ENCODE data around the gene CC2D1A.

The CC2D1A gene

GRCh38 chr19:13870873-13871272 is 35.1 kb upstream of the CC2D1A start:
- H3K9me3 Mint-ChIP-seq (ENCODE audit: low read depth) = no peaks in the 10 kb centered on the region
- no peak overlapping the region for H3K4me3 Mint-ChIP-seq
- peaks cover 20% of the 10 kb centered on the region for H3K4me1 Mint-ChIP-seq (ENCODE audit: low read depth)
- no peak overlapping the region for H3K27ac Mint-ChIP-seq
- peaks cover 8% of the 10 kb centered on the region for H3K27me3 Mint-ChIP-seq
- H3K36me3 Mint-ChIP-seq = no peaks in the 10 kb centered on the region

- no peaks in the 10 kb centered on the region for H3K36me3 Mint-ChIP-seq
- H3K27ac Mint-ChIP-seq = no peak overlapping the region
- peak overlapping the region; percentile 78 for H3K4me3 Mint-ChIP-seq
- H3K9me3 Mint-ChIP-seq (ENCODE audit: low read depth) = no peaks in the 10 kb centered on the region
- H3K27me3 Mint-ChIP-seq = peaks cover 3% of the 10 kb centered on the region
- peaks cover 14% of the 10 kb centered on the region for H3K4me1 Mint-ChIP-seq (ENCODE audit: low read depth)
Measured at GRCh38 chr19:13872339-13872694, 33.7 kb upstream of the CC2D1A start.

DNA sequence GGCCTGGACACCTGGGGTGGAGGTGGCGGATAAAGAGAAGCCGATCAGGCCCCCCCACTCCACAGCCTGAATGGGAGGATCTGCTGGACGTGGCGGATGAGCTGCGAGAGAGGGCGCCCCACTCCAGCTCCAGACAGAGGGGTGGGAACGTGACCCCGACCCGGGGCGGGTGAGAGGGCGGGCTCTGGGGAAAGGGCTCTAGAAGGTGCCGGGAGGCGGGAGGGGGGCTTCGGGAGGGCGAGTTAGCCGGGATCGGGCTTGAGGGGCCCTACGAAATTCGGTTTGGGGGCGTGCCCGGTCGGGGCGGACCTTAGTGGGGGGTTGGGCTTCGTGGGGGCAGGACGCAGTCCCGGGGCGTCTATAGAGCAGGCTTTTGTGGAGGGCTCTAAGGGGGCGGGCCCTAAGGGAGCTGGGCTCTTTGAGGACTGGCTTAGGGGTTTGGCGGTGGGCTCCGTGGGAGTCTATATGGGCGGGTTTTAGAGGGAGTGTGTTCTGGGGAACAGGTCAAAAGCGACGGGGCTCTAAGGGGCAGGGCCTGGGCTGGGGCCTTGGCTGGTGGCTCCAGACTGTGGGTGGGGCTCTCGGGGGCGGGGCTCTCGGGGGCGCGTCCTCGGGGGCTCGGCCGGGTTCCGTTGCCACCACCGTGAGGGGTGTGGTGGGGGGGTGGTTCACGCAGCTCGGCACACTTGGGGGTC is 33.2 kb upstream of the CC2D1A start:
- Mint-ChIP-seq H3K27me3 (no peaks in the 10 kb centered on the region), H3K4me3 (peak overlapping the region; percentile 78), H3K36me3 (no peaks in the 10 kb centered on the region), H3K27ac (no peak overlapping the region), H3K9me3 (ENCODE audit: low read depth) (no peaks in the 10 kb centered on the region), H3K4me1 (ENCODE audit: low read depth) (peaks cover 14% of the 10 kb centered on the region)

DNA sequence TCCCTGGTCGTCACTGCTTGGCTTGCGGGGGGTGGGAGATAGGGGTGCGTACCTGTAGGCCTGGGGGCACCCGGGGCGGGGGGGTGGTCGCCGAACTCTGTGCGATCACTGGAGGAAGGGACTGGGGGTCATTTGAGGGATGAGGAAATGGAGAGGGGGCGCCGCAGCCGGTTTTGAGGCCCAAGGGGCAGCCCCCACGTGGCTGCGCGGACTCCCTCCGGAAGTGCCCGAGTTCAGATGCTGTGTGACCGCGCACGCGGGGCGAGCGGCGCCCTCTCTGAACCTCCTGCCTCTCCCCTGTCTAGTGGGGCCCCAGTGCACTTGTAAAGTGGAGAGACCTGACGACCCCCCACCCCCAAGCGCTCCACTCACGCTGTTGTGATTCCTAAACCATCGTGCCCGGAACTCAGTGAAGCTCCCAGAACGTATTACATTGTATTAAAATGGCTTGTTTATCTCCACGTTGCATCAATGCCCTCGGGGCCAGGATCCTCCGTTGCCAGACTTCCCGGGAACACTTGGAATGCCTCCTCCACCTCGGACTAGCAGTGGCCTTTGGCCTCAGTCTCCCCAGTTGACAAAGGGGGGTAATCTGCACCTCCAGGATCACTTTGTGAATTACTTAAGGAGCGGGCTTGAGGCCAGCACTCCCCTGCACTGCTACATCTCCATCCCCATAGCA is 32.0 kb upstream of the CC2D1A start:
- Mint-ChIP-seq H3K4me1 (ENCODE audit: low read depth) (peaks cover 10% of the 10 kb centered on the region), H3K27ac (no peak overlapping the region), H3K27me3 (no peaks in the 10 kb centered on the region), H3K36me3 (no peaks in the 10 kb centered on the region), H3K9me3 (ENCODE audit: low read depth) (no peaks in the 10 kb centered on the region), H3K4me3 (no peak overlapping the region)

DNA sequence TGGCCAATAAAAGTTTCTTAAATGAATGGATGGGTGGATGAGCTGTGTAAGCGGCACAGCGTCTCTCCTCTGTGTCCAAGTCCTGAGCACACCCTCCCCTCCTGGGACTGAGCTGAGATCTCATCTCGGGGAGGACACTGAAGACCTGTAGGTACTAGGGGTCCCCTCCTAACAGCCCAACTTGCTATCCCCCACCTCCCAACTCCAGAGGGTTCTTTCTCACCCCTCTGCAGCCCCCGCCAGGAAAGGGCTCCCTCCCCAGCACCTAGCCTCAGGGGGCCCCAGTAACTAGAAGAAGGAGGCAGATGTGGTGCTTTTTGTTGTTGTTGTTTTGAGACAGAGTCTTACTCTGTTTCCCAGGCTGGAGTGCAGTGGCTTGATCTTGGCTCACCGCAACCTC is 30.2 kb upstream of the CC2D1A start:
- Mint-ChIP-seq H3K27me3 (no peaks in the 10 kb centered on the region), H3K27ac (no peak overlapping the region), H3K36me3 (no peaks in the 10 kb centered on the region), H3K4me1 (ENCODE audit: low read depth) (peaks cover 17% of the 10 kb centered on the region), H3K4me3 (no peak overlapping the region), H3K9me3 (ENCODE audit: low read depth) (no peaks in the 10 kb centered on the region)

GRCh38 chr19:13876834-13877233 is 29.2 kb upstream of the CC2D1A start, which contains the start of gene NANOS3:
Gene NANOS3, plus strand, starts transcription at chr19:13877134. Its CDS starts 115 bp downstream, at chr19:13877249.
- H3K4me1 Mint-ChIP-seq (ENCODE audit: low read depth) = peaks cover 27% of the 10 kb centered on the region
- no peak within 1 kb of the TSS for H3K27ac Mint-ChIP-seq
- H3K9me3 Mint-ChIP-seq (ENCODE audit: low read depth) = no peaks in the 10 kb centered on the region
- no peak within 1 kb of the TSS for H3K4me3 Mint-ChIP-seq
- H3K36me3 Mint-ChIP-seq = no peaks in the 10 kb centered on the region
- no peaks in the 10 kb centered on the region for H3K27me3 Mint-ChIP-seq

- H3K9me3 Mint-ChIP-seq (ENCODE audit: low read depth) = no peaks in the 10 kb centered on the region
- H3K27me3 Mint-ChIP-seq = no peaks in the 10 kb centered on the region
- no peak overlapping the region for H3K27ac Mint-ChIP-seq
- H3K4me3 Mint-ChIP-seq = no peak overlapping the region
- no peaks in the 10 kb centered on the region for H3K36me3 Mint-ChIP-seq
- H3K4me1 Mint-ChIP-seq (ENCODE audit: low read depth) = peaks cover 31% of the 10 kb centered on the region
Measured at GRCh38 chr19:13877303-13877702, 28.7 kb upstream of the CC2D1A start.

DNA sequence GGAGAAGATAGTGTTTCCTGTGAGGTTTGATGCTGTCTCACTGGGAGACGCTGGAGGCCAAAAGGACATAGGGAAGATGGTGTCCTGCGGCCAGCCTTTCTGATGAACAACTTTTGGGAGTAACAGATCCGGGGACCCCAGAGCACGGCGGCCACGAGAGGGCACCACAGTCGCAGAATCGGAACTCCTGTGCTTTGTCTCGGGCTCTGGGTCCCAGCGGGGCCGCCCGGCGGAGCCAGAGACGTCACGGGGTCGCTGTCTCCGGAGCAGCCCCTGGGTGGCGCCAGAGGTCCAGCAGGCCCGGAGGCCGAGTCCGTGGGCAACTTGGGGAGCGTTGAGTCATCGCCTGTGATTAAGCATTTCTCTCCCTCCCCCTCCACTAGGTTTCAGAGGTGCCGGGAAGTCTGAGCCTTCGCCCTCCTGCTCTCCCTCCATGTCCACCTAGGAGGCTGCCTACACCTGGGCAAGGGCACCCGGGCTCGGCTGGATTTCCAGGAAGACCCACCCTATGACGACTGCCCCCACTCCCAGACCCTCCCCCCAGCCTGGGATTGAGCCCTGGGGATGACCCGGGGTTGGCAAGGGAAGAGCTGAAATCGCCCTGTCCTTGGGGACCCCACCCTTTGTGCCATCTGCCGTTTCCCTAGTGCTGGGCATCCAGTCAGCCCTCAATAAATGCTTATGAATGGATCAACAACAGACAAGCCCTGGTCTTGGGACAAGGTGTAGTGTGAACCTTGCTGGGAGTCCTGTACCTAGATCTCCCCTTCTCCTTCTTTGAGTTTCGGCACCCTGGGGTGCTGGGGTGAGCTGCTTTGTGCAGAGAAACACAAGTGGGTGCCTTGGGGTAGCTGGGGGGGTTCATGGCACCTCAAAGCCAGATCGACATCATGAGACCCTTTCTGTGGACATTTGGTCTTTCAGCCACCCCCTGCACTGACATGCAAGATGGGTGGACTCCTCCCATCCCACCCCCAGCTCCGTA is 25.6 kb upstream of the CC2D1A start:
- H3K27ac Mint-ChIP-seq = peak overlapping the region; percentile 61
- no peaks in the 10 kb centered on the region for H3K27me3 Mint-ChIP-seq
- peak overlapping the region; percentile 66 for H3K4me3 Mint-ChIP-seq

GRCh38 chr19:13881251-13881691 is 24.7 kb upstream of the CC2D1A start:
- H3K4me3 Mint-ChIP-seq = peak overlapping the region; percentile 66
- H3K36me3 Mint-ChIP-seq = no peaks in the 10 kb centered on the region
- H3K4me1 Mint-ChIP-seq (ENCODE audit: low read depth) = peaks cover 36% of the 10 kb centered on the region
- no peaks in the 10 kb centered on the region for H3K9me3 Mint-ChIP-seq (ENCODE audit: low read depth)
- no peaks in the 10 kb centered on the region for H3K27me3 Mint-ChIP-seq
- H3K27ac Mint-ChIP-seq = peak overlapping the region; percentile 61

More for the DNA sequence above, 25.6 kb upstream of the CC2D1A start:
- peaks cover 35% of the 10 kb centered on the region for H3K4me1 Mint-ChIP-seq (ENCODE audit: low read depth)
- no peaks in the 10 kb centered on the region for H3K9me3 Mint-ChIP-seq (ENCODE audit: low read depth)
- no peaks in the 10 kb centered on the region for H3K36me3 Mint-ChIP-seq

- Mint-ChIP-seq H3K27ac (peak overlapping the region; percentile 58), H3K4me3 (peak overlapping the region; percentile 66), H3K4me1 (ENCODE audit: low read depth) (peaks cover 37% of the 10 kb centered on the region), H3K9me3 (ENCODE audit: low read depth) (no peaks in the 10 kb centered on the region), H3K27me3 (no peaks in the 10 kb centered on the region), H3K36me3 (no peaks in the 10 kb centered on the region)
Measured at GRCh38 chr19:13881692-13882418, 24.1 kb upstream of the CC2D1A start.

GRCh38 chr19:13882419-13882795 is 23.6 kb upstream of the CC2D1A start:
- H3K4me3 Mint-ChIP-seq = peak overlapping the region; percentile 40
- peak overlapping the region; percentile 58 for H3K27ac Mint-ChIP-seq
- no peaks in the 10 kb centered on the region for H3K9me3 Mint-ChIP-seq (ENCODE audit: low read depth)

DNA sequence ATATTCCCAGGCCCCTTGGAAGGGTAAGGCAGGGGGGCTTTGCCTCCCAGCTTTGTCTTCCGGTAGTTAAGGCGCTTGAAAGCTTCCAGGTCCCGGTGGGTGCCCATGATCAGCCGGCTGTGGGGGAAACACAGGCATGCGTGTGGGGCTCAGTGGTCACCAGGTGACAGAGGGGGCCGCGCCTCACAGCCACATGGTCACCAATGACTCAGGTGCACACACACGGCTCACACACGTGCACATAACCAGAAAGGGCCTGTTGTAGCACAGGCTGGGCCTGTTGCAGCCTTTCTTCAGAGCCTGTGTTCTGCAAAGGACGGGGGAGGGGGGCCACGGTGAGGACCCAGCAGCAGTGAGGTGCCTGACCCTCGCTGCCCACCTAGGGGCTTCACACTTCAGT is 23.2 kb upstream of the CC2D1A start:
- H3K4me1 Mint-ChIP-seq (ENCODE audit: low read depth) = peaks cover 37% of the 10 kb centered on the region
- H3K27me3 Mint-ChIP-seq = no peaks in the 10 kb centered on the region
- H3K9me3 Mint-ChIP-seq (ENCODE audit: low read depth) = no peaks in the 10 kb centered on the region
- no peaks in the 10 kb centered on the region for H3K36me3 Mint-ChIP-seq
- no peak overlapping the region for H3K4me3 Mint-ChIP-seq
- peak overlapping the region; percentile 58 for H3K27ac Mint-ChIP-seq

More at GRCh38 chr19:13882419-13882795, 23.6 kb upstream of the CC2D1A start:
- no peaks in the 10 kb centered on the region for H3K27me3 Mint-ChIP-seq
- peaks cover 37% of the 10 kb centered on the region for H3K4me1 Mint-ChIP-seq (ENCODE audit: low read depth)
- H3K36me3 Mint-ChIP-seq = no peaks in the 10 kb centered on the region

DNA sequence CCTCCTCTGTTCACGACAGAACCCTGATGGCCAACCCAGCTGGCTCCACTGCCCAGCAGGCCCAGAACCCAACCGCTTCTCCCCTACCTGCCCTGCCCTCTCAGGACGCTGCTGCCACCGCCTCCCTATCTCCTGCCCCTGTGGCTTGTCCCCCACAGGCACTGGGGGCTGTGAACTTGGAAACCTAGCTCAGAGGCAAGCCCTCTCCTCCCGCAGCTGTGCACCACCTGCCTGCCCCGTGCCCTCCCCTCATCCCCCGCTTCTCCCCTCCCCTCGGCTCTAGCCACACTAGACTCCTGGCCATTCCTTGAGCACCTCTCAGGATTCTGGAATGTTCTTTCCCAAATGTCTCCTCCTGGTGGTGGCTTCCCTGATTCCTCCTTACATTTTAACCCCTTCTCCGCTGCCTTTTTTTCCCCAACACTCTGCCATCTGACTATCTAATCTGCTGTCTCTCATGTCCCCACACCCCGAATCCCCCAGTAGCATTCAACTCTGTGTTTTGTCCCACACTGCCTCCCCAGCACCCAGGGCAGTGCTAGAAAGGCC is 22.4 kb upstream of the CC2D1A start:
- no peaks in the 10 kb centered on the region for H3K27me3 Mint-ChIP-seq
- no peak overlapping the region for H3K4me3 Mint-ChIP-seq
- peaks cover 37% of the 10 kb centered on the region for H3K4me1 Mint-ChIP-seq (ENCODE audit: low read depth)
- H3K9me3 Mint-ChIP-seq (ENCODE audit: low read depth) = no peaks in the 10 kb centered on the region
- H3K27ac Mint-ChIP-seq = peak overlapping the region; percentile 3
- no peaks in the 10 kb centered on the region for H3K36me3 Mint-ChIP-seq
